ENCODE results near the gene IRF3.

Gene IRF3

GRCh38 chr19:49688531-49689132 is 23.0 kb upstream of the IRF3 start:
- no peak overlapping the region for H3K27ac ChIP-seq
- peaks cover 24% of the 10 kb centered on the region for H3K36me3 ChIP-seq (replicated peaks)
- no peak for DNase-seq
- TF ChIP-seq CTCF (IDR thresholded peaks at IDR 0.05; ENCODE audit: low read depth, low read length, missing control alignments), result no peak
- no peaks in the 10 kb centered on the region for H3K27me3 ChIP-seq (replicated peaks)
- in situ Hi-C loops (cut with HindIII; ENCODE audit: low pct_ligation_motif_present, low sequenced_read_pairs), result no loop called here
- no peak overlapping the region for H3K4me3 ChIP-seq (ENCODE audit: low read depth, low read length)

DNA sequence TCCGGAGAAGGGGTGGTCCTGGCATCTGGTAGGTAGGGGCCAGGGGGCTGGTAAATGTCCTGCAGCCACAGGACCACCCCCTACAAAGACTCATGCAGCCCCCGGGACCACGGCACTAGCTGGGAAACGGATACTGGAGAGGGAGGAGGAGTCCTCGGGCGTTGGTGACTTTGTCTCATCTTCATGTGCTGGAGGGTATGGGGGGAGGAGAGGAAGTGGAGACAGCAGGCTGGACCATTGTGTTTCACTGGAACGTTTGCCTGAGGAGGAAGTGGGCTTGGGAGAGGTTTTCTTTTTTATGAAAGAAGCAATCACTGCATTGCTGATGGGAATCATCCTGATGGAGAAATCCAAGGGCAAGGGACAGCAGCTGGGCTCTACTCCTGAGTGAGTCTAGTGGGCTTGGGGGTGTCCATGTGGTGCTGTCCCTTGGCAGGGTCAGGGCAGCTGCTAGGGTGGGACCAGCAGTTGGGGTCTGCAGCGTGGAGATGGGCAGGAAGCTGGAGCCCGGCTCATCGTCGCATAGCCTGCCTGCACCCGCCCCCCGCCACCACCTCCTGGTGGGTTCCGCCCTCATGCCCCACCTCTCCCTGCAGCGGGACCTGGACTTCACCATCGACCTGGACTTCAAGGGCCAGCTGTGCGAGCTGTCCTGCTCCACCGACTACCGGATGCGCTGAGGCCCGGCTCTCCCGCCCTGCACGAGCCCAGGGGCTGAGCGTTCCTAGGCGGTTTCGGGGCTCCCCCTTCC is 22.1 kb upstream of the IRF3 start:
- Histone ChIP-seq H3K36me3 (replicated peaks) (peaks cover 30% of the 10 kb centered on the region), H3K27ac (no peak overlapping the region), H3K4me3 (ENCODE audit: low read depth, low read length) (no peak overlapping the region), H3K27me3 (replicated peaks) (no peaks in the 10 kb centered on the region)
- TF ChIP-seq CTCF (IDR thresholded peaks at IDR 0.05; ENCODE audit: low read depth, low read length, missing control alignments), result no peak
- no peak for DNase-seq
- in situ Hi-C loops (cut with HindIII; ENCODE audit: low pct_ligation_motif_present, low sequenced_read_pairs), result no loop called here

GRCh38 chr19:49687150-49687549 is 21.5 kb upstream of the IRF3 start:
- H3K4me3 ChIP-seq (ENCODE audit: low read depth, low read length), result no peak overlapping the region
- TF ChIP-seq CTCF (IDR thresholded peaks at IDR 0.05; ENCODE audit: low read depth, low read length, missing control alignments), result no peak
- in situ Hi-C loops (cut with HindIII; ENCODE audit: low pct_ligation_motif_present, low sequenced_read_pairs), result no loop called here
- no peak for DNase-seq
- no peaks in the 10 kb centered on the region for H3K27me3 ChIP-seq (replicated peaks)
- no peak overlapping the region for H3K27ac ChIP-seq
- peaks cover 34% of the 10 kb centered on the region for H3K36me3 ChIP-seq (replicated peaks)

DNA sequence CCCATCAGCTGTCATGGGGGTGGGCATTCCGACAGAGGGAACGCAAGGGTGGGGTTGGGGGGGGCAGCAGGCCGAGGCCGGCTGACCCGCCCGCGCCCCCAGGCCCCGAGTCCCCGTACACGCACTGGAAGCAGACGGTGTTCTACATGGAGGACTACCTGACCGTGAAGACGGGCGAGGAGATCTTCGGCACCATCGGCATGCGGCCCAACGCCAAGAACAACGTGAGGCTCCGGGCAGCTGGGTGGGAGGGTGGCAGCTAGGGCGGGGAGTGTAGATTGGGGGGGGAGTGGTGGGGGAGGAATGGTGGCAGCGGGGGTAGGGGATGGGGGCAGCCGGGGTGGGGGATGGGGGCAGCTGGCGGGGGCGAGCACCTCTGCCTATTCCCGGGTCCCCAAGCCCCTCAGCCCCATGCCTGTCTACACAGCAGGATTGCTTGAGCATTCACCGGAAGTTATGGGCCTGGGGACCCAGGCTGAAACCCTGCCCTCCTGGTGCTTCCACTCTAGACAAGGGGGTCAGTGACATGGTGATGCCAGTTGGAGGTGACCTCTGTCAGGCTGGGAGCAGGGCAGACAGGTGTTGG is 20.9 kb upstream of the IRF3 start:
- Histone ChIP-seq H3K36me3 (replicated peaks) (peaks cover 39% of the 10 kb centered on the region), H3K4me3 (ENCODE audit: low read depth, low read length) (no peak overlapping the region), H3K27me3 (replicated peaks) (no peaks in the 10 kb centered on the region), H3K27ac (no peak overlapping the region)
- TF ChIP-seq CTCF (IDR thresholded peaks at IDR 0.05; ENCODE audit: low read depth, low read length, missing control alignments), result no peak
- in situ Hi-C loops (cut with HindIII; ENCODE audit: low pct_ligation_motif_present, low sequenced_read_pairs), result no loop called here
- no peak for DNase-seq

- no peak for DNase-seq
- H3K4me3 ChIP-seq (ENCODE audit: low read depth, low read length), result no peak overlapping the region
- peaks cover 45% of the 10 kb centered on the region for H3K36me3 ChIP-seq (replicated peaks)
- H3K27ac ChIP-seq, result no peak overlapping the region
- no peak for TF ChIP-seq CTCF (IDR thresholded peaks at IDR 0.05; ENCODE audit: low read depth, low read length, missing control alignments)
- in situ Hi-C loops (cut with HindIII; ENCODE audit: low pct_ligation_motif_present, low sequenced_read_pairs), result no loop called here
- no peaks in the 10 kb centered on the region for H3K27me3 ChIP-seq (replicated peaks)
Measured at GRCh38 chr19:49685845-49686332, 20.2 kb upstream of the IRF3 start.
